ENCODE measurements around the gene CAMTA2. TPM values are rescaled to one million over a fixed set of nuclear protein-coding genes. Genes with fewer than 3 reads are reported as not detected.

The CAMTA2 gene
- total RNA-seq, 1 donor from 2014 or later = 42.3 TPM

- H3K36me3 Mint-ChIP-seq (ENCODE audit: low read depth, unreplicated experiment) = peaks cover 18% of the 10 kb centered on the region
These were observed 48.0 kb downstream of the CAMTA2 start for GRCh38 chr17:4939546-4939795.

GRCh38 chr17:4938688-4939545 lies 48.6 kb downstream of the CAMTA2 start:
- Mint-ChIP-seq H3K4me1 (ENCODE audit: unreplicated experiment) (peaks cover 27% of the 10 kb centered on the region), H3K4me3 (ENCODE audit: unreplicated experiment) (peak overlapping the region; percentile 97), H3K9me3 (ENCODE audit: unreplicated experiment) (no peaks in the 10 kb centered on the region), H3K27me3 (ENCODE audit: unreplicated experiment) (peaks cover 19% of the 10 kb centered on the region), H3K27ac (ENCODE audit: unreplicated experiment) (peak overlapping the region; percentile 90), H3K36me3 (ENCODE audit: low read depth, unreplicated experiment) (peaks cover 18% of the 10 kb centered on the region)
- no peak for DNase-seq (ENCODE audit: low spot score)
- TF ChIP-seq, protein P1, sequence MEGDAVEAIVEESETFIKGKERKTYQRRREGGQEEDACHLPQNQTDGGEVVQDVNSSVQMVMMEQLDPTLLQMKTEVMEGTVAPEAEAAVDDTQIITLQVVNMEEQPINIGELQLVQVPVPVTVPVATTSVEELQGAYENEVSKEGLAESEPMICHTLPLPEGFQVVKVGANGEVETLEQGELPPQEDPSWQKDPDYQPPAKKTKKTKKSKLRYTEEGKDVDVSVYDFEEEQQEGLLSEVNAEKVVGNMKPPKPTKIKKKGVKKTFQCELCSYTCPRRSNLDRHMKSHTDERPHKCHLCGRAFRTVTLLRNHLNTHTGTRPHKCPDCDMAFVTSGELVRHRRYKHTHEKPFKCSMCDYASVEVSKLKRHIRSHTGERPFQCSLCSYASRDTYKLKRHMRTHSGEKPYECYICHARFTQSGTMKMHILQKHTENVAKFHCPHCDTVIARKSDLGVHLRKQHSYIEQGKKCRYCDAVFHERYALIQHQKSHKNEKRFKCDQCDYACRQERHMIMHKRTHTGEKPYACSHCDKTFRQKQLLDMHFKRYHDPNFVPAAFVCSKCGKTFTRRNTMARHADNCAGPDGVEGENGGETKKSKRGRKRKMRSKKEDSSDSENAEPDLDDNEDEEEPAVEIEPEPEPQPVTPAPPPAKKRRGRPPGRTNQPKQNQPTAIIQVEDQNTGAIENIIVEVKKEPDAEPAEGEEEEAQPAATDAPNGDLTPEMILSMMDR (IDR thresholded peaks at IDR 0.05; ENCODE audit: unreplicated experiment) = no peak

More at GRCh38 chr17:4939546-4939795, 48.0 kb downstream of the CAMTA2 start:
- Mint-ChIP-seq H3K9me3 (ENCODE audit: unreplicated experiment) (no peaks in the 10 kb centered on the region), H3K27ac (ENCODE audit: unreplicated experiment) (peak overlapping the region; percentile 90), H3K27me3 (ENCODE audit: unreplicated experiment) (peaks cover 19% of the 10 kb centered on the region), H3K4me1 (ENCODE audit: unreplicated experiment) (peaks cover 24% of the 10 kb centered on the region), H3K4me3 (ENCODE audit: unreplicated experiment) (peak overlapping the region; percentile 97)
- peak; percentile 37 for DNase-seq (ENCODE audit: low spot score)
- TF ChIP-seq, protein P1 (IDR thresholded peaks at IDR 0.05; ENCODE audit: unreplicated experiment) = no peak

GRCh38 chr17:4938069-4938491 lies 49.4 kb downstream of the CAMTA2 start:
- no peak for DNase-seq (ENCODE audit: low spot score)
- Mint-ChIP-seq H3K27me3 (ENCODE audit: unreplicated experiment) (peaks cover 21% of the 10 kb centered on the region), H3K36me3 (ENCODE audit: low read depth, unreplicated experiment) (peaks cover 16% of the 10 kb centered on the region), H3K4me1 (ENCODE audit: unreplicated experiment) (peaks cover 31% of the 10 kb centered on the region), H3K9me3 (ENCODE audit: unreplicated experiment) (no peaks in the 10 kb centered on the region), H3K4me3 (ENCODE audit: unreplicated experiment) (peak overlapping the region; percentile 97), H3K27ac (ENCODE audit: unreplicated experiment) (no peak overlapping the region)
- TF ChIP-seq, protein P1 (IDR thresholded peaks at IDR 0.05; ENCODE audit: unreplicated experiment) = no peak

DNA sequence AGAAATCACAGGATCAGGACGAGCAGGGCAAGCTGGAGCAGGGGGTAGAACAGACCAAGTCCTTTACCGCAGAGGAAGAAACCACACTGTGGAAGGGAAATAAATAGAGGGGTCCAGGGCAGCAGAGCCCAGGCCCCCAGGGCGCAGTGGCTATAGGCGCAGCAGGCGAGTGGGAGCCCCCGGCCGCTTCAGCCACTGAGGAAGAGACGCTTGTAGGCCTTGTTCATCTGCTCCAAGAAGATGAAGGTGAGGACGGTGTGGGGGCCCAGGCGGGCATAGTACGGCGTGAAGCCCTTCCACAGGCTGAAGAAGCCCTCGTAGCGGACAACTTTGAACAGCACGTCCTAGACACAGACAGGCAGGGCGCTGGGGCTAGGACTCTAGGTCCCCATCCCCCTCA lies 49.9 kb downstream of the CAMTA2 start:
- Mint-ChIP-seq H3K27me3 (ENCODE audit: unreplicated experiment) (peaks cover 19% of the 10 kb centered on the region), H3K27ac (ENCODE audit: unreplicated experiment) (no peak overlapping the region), H3K9me3 (ENCODE audit: unreplicated experiment) (no peaks in the 10 kb centered on the region), H3K36me3 (ENCODE audit: low read depth, unreplicated experiment) (peaks cover 12% of the 10 kb centered on the region), H3K4me3 (ENCODE audit: unreplicated experiment) (no peak overlapping the region), H3K4me1 (ENCODE audit: unreplicated experiment) (peaks cover 34% of the 10 kb centered on the region)
- TF ChIP-seq, protein P1 (IDR thresholded peaks at IDR 0.05; ENCODE audit: unreplicated experiment) = no peak
- no peak for DNase-seq (ENCODE audit: low spot score)

DNA sequence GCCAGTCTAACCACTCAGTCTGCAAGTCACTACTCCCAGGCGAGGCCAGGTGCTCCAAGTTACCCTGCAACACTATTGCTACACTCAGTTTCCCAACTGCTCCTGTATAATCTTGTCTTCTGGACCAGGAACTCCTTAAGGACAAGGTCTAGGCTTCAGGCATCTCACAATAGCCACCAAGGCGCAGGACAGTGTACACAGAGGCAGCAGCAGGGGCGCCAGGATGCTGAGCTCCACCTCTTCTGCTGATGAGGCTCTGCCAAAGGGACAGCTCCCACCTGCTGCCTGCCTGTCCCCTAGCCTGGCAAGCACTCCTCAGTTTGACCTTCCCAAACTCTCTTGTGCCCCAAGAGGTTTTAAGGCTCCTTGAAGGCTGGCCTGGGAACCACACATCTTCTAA lies 51.0 kb downstream of the CAMTA2 start:
- Mint-ChIP-seq H3K36me3 (ENCODE audit: low read depth, unreplicated experiment) (peaks cover 11% of the 10 kb centered on the region), H3K9me3 (ENCODE audit: unreplicated experiment) (no peaks in the 10 kb centered on the region), H3K27me3 (ENCODE audit: unreplicated experiment) (peaks cover 14% of the 10 kb centered on the region), H3K4me3 (ENCODE audit: unreplicated experiment) (no peak overlapping the region), H3K27ac (ENCODE audit: unreplicated experiment) (no peak overlapping the region), H3K4me1 (ENCODE audit: unreplicated experiment) (peaks cover 28% of the 10 kb centered on the region)
- no peak for DNase-seq (ENCODE audit: low spot score)
- TF ChIP-seq, protein P1 (IDR thresholded peaks at IDR 0.05; ENCODE audit: unreplicated experiment) = no peak

Measured in endothelial cell (in vitro differentiated cells).